GM23338 (cell line): ENCODE results near the gene FIP1L1. TPM values are rescaled to one million over a fixed set of nuclear protein-coding genes. Genes with fewer than 3 reads are reported as not detected.

Experiments used
- ATAC-seq: fragments of 200-7000 bp; cut with Tn5 transposase; 3 replicates; pipeline ENCODE4 v1.9.1; 2020
- DNase-seq: peaks from one replicate; pipeline ENCODE4 v3.0.0-alpha.2; 2015; ENCODE audit warnings: low spot score
- H2AFZ ChIP-seq: fragments of 200-600 bp; sonication (generic); 2 replicates; pipeline ENCODE4 v1.8.0; 2016; ENCODE audit warnings: antibody characterized with exemption, mild to moderate bottlenecking, moderate library complexity
- H3F3A ChIP-seq: fragments of 200-600 bp; sonication (generic); replicated peaks from 2 replicates; pipeline ENCODE4 v1.8.0; 2017; ENCODE audit warnings: antibody characterized with exemption, mixed run types, low read depth
- H3K27ac ChIP-seq: fragments of 200-600 bp; sonication (generic); 2 replicates; pipeline ENCODE4 v1.6.1; 2016; ENCODE audit warnings: low read depth
- H3K27me3 ChIP-seq: fragments of 200-600 bp; sonication (generic); 2 replicates; pipeline ENCODE4 v1.8.0; 2016; ENCODE audit warnings: mild to moderate bottlenecking, mixed run types, moderate library complexity; ENCODE audit not compliant: insufficient read depth
- H3K36me3 ChIP-seq: fragments of 200-600 bp; sonication (generic); 2 replicates; pipeline ENCODE4 v1.8.0; 2016; ENCODE audit warnings: mild to moderate bottlenecking; ENCODE audit not compliant: insufficient read depth
- H3K4me1 ChIP-seq: fragments of 200-600 bp; sonication (generic); 2 replicates; pipeline ENCODE4 v1.8.0; 2016; ENCODE audit warnings: mild to moderate bottlenecking, moderate library complexity; ENCODE audit not compliant: insufficient read depth
- H3K4me2 ChIP-seq: fragments of 200-600 bp; sonication (generic); 2 replicates; pipeline ENCODE4 v1.7.1; 2017; ENCODE audit warnings: mixed run types
- H3K4me3 ChIP-seq: fragments of 200-600 bp; sonication (generic); 2 replicates; pipeline ENCODE4 v1.6.1; 2016; ENCODE audit warnings: mixed run types
- H3K79me2 ChIP-seq: fragments of 200-600 bp; sonication (generic); replicated peaks from 2 replicates; pipeline ENCODE4 v1.8.0; 2017; ENCODE audit warnings: mild to moderate bottlenecking; ENCODE audit not compliant: insufficient read depth
- H3K9me2 ChIP-seq: fragments of 200-600 bp; sonication (generic); 2 replicates; pipeline ENCODE4 v1.8.0; 2017; ENCODE audit not compliant: insufficient read depth
- H4K20me1 ChIP-seq: fragments of 200-600 bp; sonication (generic); replicated peaks from 2 replicates; pipeline ENCODE4 v1.8.0; 2017; ENCODE audit warnings: mild to moderate bottlenecking; ENCODE audit not compliant: insufficient read depth
- H3K27ac Mint-ChIP-seq: 2 replicates; pipeline ENCODE4 v1.8.0; 2020; ENCODE audit warnings: inconsistent platforms, mild to moderate bottlenecking, moderate library complexity, mixed read lengths
- H3K27me3 Mint-ChIP-seq: 3 replicates; pipeline ENCODE4 v1.8.0; 2022; ENCODE audit warnings: low read depth, mild to moderate bottlenecking, moderate library complexity, mixed read lengths, inconsistent platforms; ENCODE audit not compliant: insufficient read depth, poor library complexity
- H3K36me3 Mint-ChIP-seq: 3 replicates; pipeline ENCODE4 v1.8.0; 2021; ENCODE audit warnings: low read depth, mild to moderate bottlenecking, inconsistent platforms, moderate library complexity, mixed read lengths
- H3K4me1 Mint-ChIP-seq: 3 replicates; pipeline ENCODE4 v1.8.0; 2020; ENCODE audit warnings: mild to moderate bottlenecking, inconsistent platforms, mixed read lengths
- H3K4me3 Mint-ChIP-seq: 3 replicates; pipeline ENCODE4 v1.8.0; 2021; ENCODE audit warnings: moderate library complexity, mild to moderate bottlenecking, inconsistent platforms, mixed read lengths
- H3K9me3 Mint-ChIP-seq: 3 replicates; pipeline ENCODE4 v1.8.0; 2020; ENCODE audit warnings: moderate library complexity, mild to moderate bottlenecking, inconsistent platforms, mixed read lengths
- CREB1 ChIP-seq: fragments of 250-450 bp; sonication (Bioruptor Pico); IDR thresholded peaks from 2 replicates; pipeline ENCODE4 v1.5.0; 2020; ENCODE audit warnings: low read depth, mild to moderate bottlenecking, moderate library complexity
- CTCF ChIP-seq, 2 experiments: fragments of 200-600 bp in 1 of 2; sonication (generic) in 1 of 2; conservative IDR thresholded peaks; 2 replicates each; pipeline versions ENCODE4 v1.5.1 to v1.6.1; 2016 to 2017; ENCODE audit warnings: antibody characterized with exemption in 2 of 2, low read depth in 2 of 2, mild to moderate bottlenecking in 2 of 2, moderate library complexity in 1 of 2
- EZH2 ChIP-seq: fragments of 200-600 bp; sonication (generic); IDR thresholded peaks from one replicate; pipeline ENCODE4 v1.8.0; 2017; ENCODE audit warnings: antibody characterized with exemption, mild to moderate bottlenecking, low read depth; ENCODE audit not compliant: unreplicated experiment
- EZH2phosphoT487 ChIP-seq: fragments of 200-600 bp; sonication (generic); IDR thresholded peaks from one replicate; pipeline ENCODE4 v1.8.1; 2018; ENCODE audit warnings: antibody characterized with exemption; ENCODE audit not compliant: unreplicated experiment
- JUNB ChIP-seq: IDR thresholded peaks from one replicate; pipeline ENCODE4 v1.6.1; 2016; ENCODE audit warnings: antibody characterized with exemption; ENCODE audit not compliant: unreplicated experiment
- NANOG ChIP-seq: IDR thresholded peaks from 2 replicates; pipeline ENCODE4 v1.6.1; 2016; ENCODE audit warnings: antibody characterized with exemption, borderline replicate concordance
- POLR2AphosphoS5 ChIP-seq: IDR thresholded peaks from 2 replicates; pipeline ENCODE4 v1.6.1; 2016; ENCODE audit warnings: antibody characterized with exemption, low read depth
- STAT1 ChIP-seq: IDR thresholded peaks from one replicate; pipeline ENCODE4 v1.6.1; 2016; ENCODE audit warnings: antibody characterized with exemption; ENCODE audit not compliant: unreplicated experiment
- ZNF114 ChIP-seq: fragments of 250-450 bp; sonication (Bioruptor Pico); IDR thresholded peaks from 2 replicates; pipeline ENCODE4 v1.5.0; 2020; ENCODE audit warnings: mild to moderate bottlenecking, moderate library complexity
- ZNF331 ChIP-seq: fragments of 250-450 bp; sonication (Bioruptor Pico); IDR thresholded peaks from 2 replicates; pipeline ENCODE4 v1.5.0; 2020; ENCODE audit warnings: low read depth, mild to moderate bottlenecking, moderate library complexity
- polyA plus RNA-seq: library from polyadenylated mRNA; unstranded; fragments of >200 nt; fragmentation: Nextera tagmentation; extraction: Ambion mirVana; gene quantifications from 2 replicates; pipeline ENCODE4 v1.2.1, GENCODE V29; 2016
- total RNA-seq: library from RNA; depleted of rRNA; stranded (reverse); fragments of >200 nt; shearing (Covaris generic); gene quantifications from 2 replicates; pipeline ENCODE4 v1.2.3, GENCODE V29; 2014
- TF ChIP-seq, protein P1 (sequence below): IDR thresholded peaks from one replicate; pipeline ENCODE4 v1.6.1; 2018; ENCODE audit warnings: antibody characterized with exemption; ENCODE audit not compliant: unreplicated experiment
- TF ChIP-seq, protein P2 (sequence below): IDR thresholded peaks from 2 replicates; pipeline ENCODE4 v1.6.1; 2016; ENCODE audit warnings: antibody characterized with exemption
- TF ChIP-seq, protein P3 (sequence below): fragments of 250-450 bp; sonication (Bioruptor Pico); IDR thresholded peaks from 2 replicates; pipeline ENCODE4 v1.5.0; 2020; ENCODE audit warnings: mild to moderate bottlenecking, moderate library complexity

FIP1L1 gene
- total and polyA plus RNA-seq, 2 experiments from 2014 or later: 43.3 to 54.0 TPM

- Histone ChIP-seq H3K9me2 (no peaks in the 10 kb centered on the region), H3K4me3 (no peak overlapping the region), H3K27ac (no peak overlapping the region), H2AFZ (no peak overlapping the region), H3K36me3 (no peaks in the 10 kb centered on the region), H4K20me1 (no peaks in the 10 kb centered on the region), H3K4me2 (no peak overlapping the region), H3K79me2 (no peaks in the 10 kb centered on the region), H3K27me3 (no peaks in the 10 kb centered on the region), H3K4me1 (no peaks in the 10 kb centered on the region), H3F3A (no peaks in the 10 kb centered on the region)
- Mint-ChIP-seq H3K27ac (no peak overlapping the region), H3K4me1 (no peaks in the 10 kb centered on the region), H3K4me3 (no peak overlapping the region), H3K9me3 (peaks cover 8% of the 10 kb centered on the region; the same call in 2 of the 3 replicates), H3K36me3 (peaks cover 19% of the 10 kb centered on the region), H3K27me3 (peaks cover 2% of the 10 kb centered on the region)
- DNase-seq: no peak
- no peak for ATAC-seq
- no peak for TF ChIP-seq STAT1
- TF ChIP-seq CREB1: no peak
- TF ChIP-seq ZNF331 (CRISPR knock-in tag): no peak
- no peak for TF ChIP-seq POLR2AphosphoS5
- TF ChIP-seq, protein P1, sequence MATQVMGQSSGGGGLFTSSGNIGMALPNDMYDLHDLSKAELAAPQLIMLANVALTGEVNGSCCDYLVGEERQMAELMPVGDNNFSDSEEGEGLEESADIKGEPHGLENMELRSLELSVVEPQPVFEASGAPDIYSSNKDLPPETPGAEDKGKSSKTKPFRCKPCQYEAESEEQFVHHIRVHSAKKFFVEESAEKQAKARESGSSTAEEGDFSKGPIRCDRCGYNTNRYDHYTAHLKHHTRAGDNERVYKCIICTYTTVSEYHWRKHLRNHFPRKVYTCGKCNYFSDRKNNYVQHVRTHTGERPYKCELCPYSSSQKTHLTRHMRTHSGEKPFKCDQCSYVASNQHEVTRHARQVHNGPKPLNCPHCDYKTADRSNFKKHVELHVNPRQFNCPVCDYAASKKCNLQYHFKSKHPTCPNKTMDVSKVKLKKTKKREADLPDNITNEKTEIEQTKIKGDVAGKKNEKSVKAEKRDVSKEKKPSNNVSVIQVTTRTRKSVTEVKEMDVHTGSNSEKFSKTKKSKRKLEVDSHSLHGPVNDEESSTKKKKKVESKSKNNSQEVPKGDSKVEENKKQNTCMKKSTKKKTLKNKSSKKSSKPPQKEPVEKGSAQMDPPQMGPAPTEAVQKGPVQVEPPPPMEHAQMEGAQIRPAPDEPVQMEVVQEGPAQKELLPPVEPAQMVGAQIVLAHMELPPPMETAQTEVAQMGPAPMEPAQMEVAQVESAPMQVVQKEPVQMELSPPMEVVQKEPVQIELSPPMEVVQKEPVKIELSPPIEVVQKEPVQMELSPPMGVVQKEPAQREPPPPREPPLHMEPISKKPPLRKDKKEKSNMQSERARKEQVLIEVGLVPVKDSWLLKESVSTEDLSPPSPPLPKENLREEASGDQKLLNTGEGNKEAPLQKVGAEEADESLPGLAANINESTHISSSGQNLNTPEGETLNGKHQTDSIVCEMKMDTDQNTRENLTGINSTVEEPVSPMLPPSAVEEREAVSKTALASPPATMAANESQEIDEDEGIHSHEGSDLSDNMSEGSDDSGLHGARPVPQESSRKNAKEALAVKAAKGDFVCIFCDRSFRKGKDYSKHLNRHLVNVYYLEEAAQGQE: no peak
- TF ChIP-seq, protein P2, sequence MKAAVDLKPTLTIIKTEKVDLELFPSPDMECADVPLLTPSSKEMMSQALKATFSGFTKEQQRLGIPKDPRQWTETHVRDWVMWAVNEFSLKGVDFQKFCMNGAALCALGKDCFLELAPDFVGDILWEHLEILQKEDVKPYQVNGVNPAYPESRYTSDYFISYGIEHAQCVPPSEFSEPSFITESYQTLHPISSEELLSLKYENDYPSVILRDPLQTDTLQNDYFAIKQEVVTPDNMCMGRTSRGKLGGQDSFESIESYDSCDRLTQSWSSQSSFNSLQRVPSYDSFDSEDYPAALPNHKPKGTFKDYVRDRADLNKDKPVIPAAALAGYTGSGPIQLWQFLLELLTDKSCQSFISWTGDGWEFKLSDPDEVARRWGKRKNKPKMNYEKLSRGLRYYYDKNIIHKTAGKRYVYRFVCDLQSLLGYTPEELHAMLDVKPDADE: no peak
- no peak for TF ChIP-seq ZNF114 (CRISPR knock-in tag)
- TF ChIP-seq EZH2: no peak
- TF ChIP-seq JUNB: no peak
- TF ChIP-seq, protein P3, sequence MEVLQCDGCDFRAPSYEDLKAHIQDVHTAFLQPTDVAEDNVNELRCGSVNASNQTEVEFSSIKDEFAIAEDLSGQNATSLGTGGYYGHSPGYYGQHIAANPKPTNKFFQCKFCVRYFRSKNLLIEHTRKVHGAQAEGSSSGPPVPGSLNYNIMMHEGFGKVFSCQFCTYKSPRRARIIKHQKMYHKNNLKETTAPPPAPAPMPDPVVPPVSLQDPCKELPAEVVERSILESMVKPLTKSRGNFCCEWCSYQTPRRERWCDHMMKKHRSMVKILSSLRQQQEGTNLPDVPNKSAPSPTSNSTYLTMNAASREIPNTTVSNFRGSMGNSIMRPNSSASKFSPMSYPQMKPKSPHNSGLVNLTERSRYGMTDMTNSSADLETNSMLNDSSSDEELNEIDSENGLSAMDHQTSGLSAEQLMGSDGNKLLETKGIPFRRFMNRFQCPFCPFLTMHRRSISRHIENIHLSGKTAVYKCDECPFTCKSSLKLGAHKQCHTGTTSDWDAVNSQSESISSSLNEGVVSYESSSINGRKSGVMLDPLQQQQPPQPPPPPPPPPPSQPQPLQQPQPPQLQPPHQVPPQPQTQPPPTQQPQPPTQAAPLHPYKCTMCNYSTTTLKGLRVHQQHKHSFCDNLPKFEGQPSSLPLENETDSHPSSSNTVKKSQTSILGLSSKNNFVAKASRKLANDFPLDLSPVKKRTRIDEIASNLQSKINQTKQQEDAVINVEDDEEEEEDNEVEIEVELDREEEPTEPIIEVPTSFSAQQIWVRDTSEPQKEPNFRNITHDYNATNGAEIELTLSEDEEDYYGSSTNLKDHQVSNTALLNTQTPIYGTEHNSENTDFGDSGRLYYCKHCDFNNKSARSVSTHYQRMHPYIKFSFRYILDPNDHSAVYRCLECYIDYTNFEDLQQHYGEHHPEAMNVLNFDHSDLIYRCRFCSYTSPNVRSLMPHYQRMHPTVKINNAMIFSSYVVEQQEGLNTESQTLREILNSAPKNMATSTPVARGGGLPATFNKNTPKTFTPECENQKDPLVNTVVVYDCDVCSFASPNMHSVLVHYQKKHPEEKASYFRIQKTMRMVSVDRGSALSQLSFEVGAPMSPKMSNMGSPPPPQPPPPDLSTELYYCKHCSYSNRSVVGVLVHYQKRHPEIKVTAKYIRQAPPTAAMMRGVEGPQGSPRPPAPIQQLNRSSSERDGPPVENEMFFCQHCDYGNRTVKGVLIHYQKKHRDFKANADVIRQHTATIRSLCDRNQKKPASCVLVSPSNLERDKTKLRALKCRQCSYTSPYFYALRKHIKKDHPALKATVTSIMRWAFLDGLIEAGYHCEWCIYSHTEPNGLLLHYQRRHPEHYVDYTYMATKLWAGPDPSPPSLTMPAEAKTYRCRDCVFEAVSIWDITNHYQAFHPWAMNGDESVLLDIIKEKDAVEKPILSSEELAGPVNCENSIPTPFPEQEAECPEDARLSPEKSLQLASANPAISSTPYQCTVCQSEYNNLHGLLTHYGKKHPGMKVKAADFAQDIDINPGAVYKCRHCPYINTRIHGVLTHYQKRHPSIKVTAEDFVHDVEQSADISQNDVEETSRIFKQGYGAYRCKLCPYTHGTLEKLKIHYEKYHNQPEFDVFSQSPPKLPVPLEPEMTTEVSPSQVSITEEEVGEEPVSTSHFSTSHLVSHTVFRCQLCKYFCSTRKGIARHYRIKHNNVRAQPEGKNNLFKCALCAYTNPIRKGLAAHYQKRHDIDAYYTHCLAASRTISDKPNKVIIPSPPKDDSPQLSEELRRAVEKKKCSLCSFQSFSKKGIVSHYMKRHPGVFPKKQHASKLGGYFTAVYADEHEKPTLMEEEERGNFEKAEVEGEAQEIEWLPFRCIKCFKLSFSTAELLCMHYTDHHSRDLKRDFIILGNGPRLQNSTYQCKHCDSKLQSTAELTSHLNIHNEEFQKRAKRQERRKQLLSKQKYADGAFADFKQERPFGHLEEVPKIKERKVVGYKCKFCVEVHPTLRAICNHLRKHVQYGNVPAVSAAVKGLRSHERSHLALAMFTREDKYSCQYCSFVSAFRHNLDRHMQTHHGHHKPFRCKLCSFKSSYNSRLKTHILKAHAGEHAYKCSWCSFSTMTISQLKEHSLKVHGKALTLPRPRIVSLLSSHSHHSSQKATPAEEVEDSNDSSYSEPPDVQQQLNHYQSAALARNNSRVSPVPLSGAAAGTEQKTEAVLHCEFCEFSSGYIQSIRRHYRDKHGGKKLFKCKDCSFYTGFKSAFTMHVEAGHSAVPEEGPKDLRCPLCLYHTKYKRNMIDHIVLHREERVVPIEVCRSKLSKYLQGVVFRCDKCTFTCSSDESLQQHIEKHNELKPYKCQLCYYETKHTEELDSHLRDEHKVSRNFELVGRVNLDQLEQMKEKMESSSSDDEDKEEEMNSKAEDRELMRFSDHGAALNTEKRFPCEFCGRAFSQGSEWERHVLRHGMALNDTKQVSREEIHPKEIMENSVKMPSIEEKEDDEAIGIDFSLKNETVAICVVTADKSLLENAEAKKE (CRISPR knock-in tag): no peak
- no peak for TF ChIP-seq EZH2phosphoT487
- no peak for TF ChIP-seq NANOG
- TF ChIP-seq CTCF (conservative IDR thresholded peaks at IDR 0.05; ENCODE audit: low read depth in 2 of 2): no peak
Observed at GRCh38 chr4:53349091-53349491, 28.4 kb upstream of the FIP1L1 start.
